ENCODE results near the gene GMFB.

- TF ChIP-seq CTCF (IDR thresholded peaks at IDR 0.05; ENCODE audit: extremely low read depth in 1 of 2, insufficient read depth in 1 of 2, low read depth in 1 of 2, low read length in 2 of 2), result no peak
- TF ChIP-seq POLR2A (IDR thresholded peaks at IDR 0.05; ENCODE audit: low read depth, low read length), result peak; percentile 61
Observed at GRCh38 chr14:54487771-54488170, 1.0 kb downstream of the GMFB start.
